Occipital lobe (tissue), 2 donors: ENCODE measurements around the gene NSMF. TPM values are rescaled to one million over a fixed set of nuclear protein-coding genes. Genes with fewer than 3 reads are reported as not detected.

ENCODE experiments used
- DNase-seq: peaks from one replicate; lab custom pipeline; 2025; lab: John Stamatoyannopoulos, UW
- total RNA-seq: library from RNA; depleted of rRNA; stranded (reverse); fragments of >200 nt; gene quantifications from one replicate; pipeline ENCODE4 v1.2.3, GENCODE V29; 2014

NSMF gene
- total RNA-seq, 1 donor from 2014 or later = 35.7 TPM

GRCh38 chr9:137492464-137493363 lies 33.6 kb upstream of the NSMF start:
- no peak for DNase-seq

GRCh38 chr9:137491735-137492432 lies 32.8 kb upstream of the NSMF start:
- no peak for DNase-seq

GRCh38 chr9:137490532-137491186 lies 31.5 kb upstream of the NSMF start:
- DNase-seq = no peak

GRCh38 chr9:137488906-137489305 lies 29.8 kb upstream of the NSMF start:
- no peak for DNase-seq

- no peak for DNase-seq
These were observed 29.2 kb upstream of the NSMF start for GRCh38 chr9:137488327-137488653.

GRCh38 chr9:137487454-137488326 lies 28.6 kb upstream of the NSMF start:
- DNase-seq = no peak

- no peak for DNase-seq
These were observed 27.7 kb upstream of the NSMF start for GRCh38 chr9:137486545-137487453.

GRCh38 chr9:137486141-137486490 lies 27.0 kb upstream of the NSMF start:
- DNase-seq = no peak

- DNase-seq = no peak
These were observed 26.4 kb upstream of the NSMF start for GRCh38 chr9:137485343-137486140.

- DNase-seq = no peak
These were observed 25.6 kb upstream of the NSMF start for GRCh38 chr9:137484551-137485315.

- DNase-seq = peak; percentile 20
These were observed 23.1 kb upstream of the NSMF start for GRCh38 chr9:137482094-137482781.

- no peak for DNase-seq
These were observed 21.9 kb upstream of the NSMF start for GRCh38 chr9:137480686-137481683.

- no peak for DNase-seq
These were observed 21.0 kb upstream of the NSMF start for GRCh38 chr9:137479892-137480685.

- no peak for DNase-seq
These were observed 20.1 kb upstream of the NSMF start for GRCh38 chr9:137478962-137479861.

GRCh38 chr9:137478613-137478961 lies 19.5 kb upstream of the NSMF start:
- no peak for DNase-seq
